ENCODE results near the gene LSM12.

DNA sequence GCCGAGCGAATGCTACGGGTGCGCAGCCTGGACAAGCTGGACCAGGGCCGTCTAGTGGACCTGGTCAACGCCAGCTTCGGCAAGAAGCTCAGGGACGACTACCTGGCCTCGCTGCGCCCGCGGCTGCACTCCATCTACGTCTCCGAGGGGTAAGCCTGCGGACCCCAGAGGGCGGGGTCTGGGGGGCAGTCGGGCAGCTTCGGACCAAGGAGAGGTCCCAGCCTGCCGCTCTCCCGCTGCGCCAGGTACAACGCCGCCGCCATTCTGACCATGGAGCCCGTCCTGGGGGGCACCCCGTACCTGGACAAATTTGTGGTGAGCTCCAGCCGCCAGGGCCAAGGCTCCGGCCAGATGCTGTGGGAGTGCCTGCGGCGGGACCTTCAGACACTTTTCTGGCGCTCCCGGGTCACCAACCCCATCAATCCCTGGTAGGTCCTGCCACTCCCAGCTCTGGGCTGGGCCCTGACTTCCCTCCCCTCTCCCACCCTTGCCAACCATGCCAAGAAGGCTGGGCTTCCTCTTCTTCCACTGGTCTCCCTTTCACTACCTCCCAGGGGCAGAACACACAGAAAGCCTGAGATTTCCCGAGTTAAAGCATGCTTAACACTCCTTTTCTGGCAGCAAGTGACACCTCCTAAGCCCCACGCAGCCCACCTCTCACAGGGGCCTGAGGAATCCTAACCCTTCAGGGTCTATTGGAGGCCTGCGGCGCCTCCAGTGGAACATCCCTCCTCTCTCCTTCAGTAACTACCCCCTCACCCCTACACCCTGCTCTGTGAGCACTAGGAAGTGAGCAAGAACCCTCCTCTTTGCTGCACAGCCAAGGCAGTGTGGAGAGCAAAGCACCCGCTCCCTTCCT lies 58.9 kb downstream of the LSM12 start:
- TF ChIP-seq POLR2AphosphoS5 (IDR thresholded peaks at IDR 0.05; ENCODE audit: low read depth, low read length) (no peak), POLR2A (IDR thresholded peaks at IDR 0.05; ENCODE audit: low read depth, low read length) (no peak)
